Large intestine (tissue), 3 donors: ENCODE measurements around the gene RASAL1. TPM values are rescaled to one million over a fixed set of nuclear protein-coding genes. Genes with fewer than 3 reads are reported as not detected.

ENCODE experiments used
- DNase-seq, 2 donors: peaks; one replicate each; pipeline versions ENCODE4 v3.0.0 to v3.0.0-alpha.2; 2013
- H3K27ac ChIP-seq: one replicate; pipeline ENCODE4 v1.5.1; 2013; ENCODE audit warnings: low read length
- H3K27me3 ChIP-seq: 2 replicates; pipeline ENCODE4 v1.6.1; 2013; ENCODE audit warnings: low read length; ENCODE audit not compliant: control insufficient read depth, insufficient read depth
- H3K36me3 ChIP-seq: 2 replicates; pipeline ENCODE4 v1.6.1; 2013; ENCODE audit warnings: low read length; ENCODE audit not compliant: control insufficient read depth, insufficient read depth
- H3K4me1 ChIP-seq: one replicate; pipeline ENCODE4 v1.6.1; 2013; ENCODE audit warnings: low read length; ENCODE audit not compliant: control insufficient read depth, insufficient read depth
- H3K4me3 ChIP-seq: one replicate; pipeline ENCODE4 v1.5.1; 2013; ENCODE audit warnings: low read length
- H3K9me3 ChIP-seq: one replicate; pipeline ENCODE4 v1.6.1; 2013; ENCODE audit warnings: mild to moderate bottlenecking, low read depth, low read length, moderate library complexity; ENCODE audit not compliant: control insufficient read depth
- WGBS: methylation state at CpG from one replicate; pipeline ENCODE4 v1.1.5; 2013; ENCODE audit warnings: low lambda C conversion rate; ENCODE audit not compliant: insufficient coverage; 5-methylcytosine and 5-hydroxymethylcytosine counted together
- polyA plus RNA-seq: library from polyadenylated mRNA; unstranded; fragments of 120-200 nt; gene quantifications from one replicate; pipeline ENCODE4 v1.2.1, GENCODE V29; 2013

The RASAL1 gene
- polyA plus RNA-seq, 1 donor, result 0.69 TPM

GRCh38 chr12:113161415-113162016, 26.0 kb upstream of the RASAL1 start:
- peaks cover 80% of the 10 kb centered on the region for H3K36me3 ChIP-seq
- no CpG with 5 or more reads among the region's 26 CpGs for WGBS
- no peaks in the 10 kb centered on the region for H3K9me3 ChIP-seq
- no peaks in the 10 kb centered on the region for H3K4me1 ChIP-seq
- no peak for DNase-seq
- no peak overlapping the region for H3K27ac ChIP-seq
- H3K4me3 ChIP-seq, result no peak overlapping the region
- H3K27me3 ChIP-seq, result no peaks in the 10 kb centered on the region

- H3K27me3 ChIP-seq, result peaks cover 11% of the 10 kb centered on the region
- no peaks in the 10 kb centered on the region for H3K9me3 ChIP-seq
- no peaks in the 10 kb centered on the region for H3K4me1 ChIP-seq
- no CpG with 5 or more reads among the region's 7 CpGs for WGBS
- H3K27ac ChIP-seq, result no peak overlapping the region
- peaks cover 66% of the 10 kb centered on the region for H3K36me3 ChIP-seq
- H3K4me3 ChIP-seq, result no peak overlapping the region
- DNase-seq, result no peak
These were observed 24.4 kb upstream of the RASAL1 start for GRCh38 chr12:113159937-113160336.

- no peaks in the 10 kb centered on the region for H3K4me1 ChIP-seq
- no peak for DNase-seq
- no CpG with 5 or more reads among the region's 26 CpGs for WGBS
- H3K9me3 ChIP-seq, result no peaks in the 10 kb centered on the region
- H3K36me3 ChIP-seq, result peaks cover 60% of the 10 kb centered on the region
- H3K27me3 ChIP-seq, result peaks cover 24% of the 10 kb centered on the region
- H3K27ac ChIP-seq, result no peak overlapping the region
- no peak overlapping the region for H3K4me3 ChIP-seq
These were observed 23.1 kb upstream of the RASAL1 start for GRCh38 chr12:113158439-113159203.

- no peak overlapping the region for H3K4me3 ChIP-seq
- H3K9me3 ChIP-seq, result no peaks in the 10 kb centered on the region
- peaks cover 47% of the 10 kb centered on the region for H3K36me3 ChIP-seq
- DNase-seq, result no peak
- WGBS, result 100% methylated on average over 1 of the region's 12 CpGs
- H3K27ac ChIP-seq, result no peak overlapping the region
- H3K4me1 ChIP-seq, result no peaks in the 10 kb centered on the region
- peaks cover 37% of the 10 kb centered on the region for H3K27me3 ChIP-seq
These were observed 21.8 kb upstream of the RASAL1 start for GRCh38 chr12:113157218-113157859.

- H3K4me1 ChIP-seq, result no peaks in the 10 kb centered on the region
- H3K36me3 ChIP-seq, result peaks cover 32% of the 10 kb centered on the region
- no CpG with 5 or more reads among the region's 7 CpGs for WGBS
- H3K4me3 ChIP-seq, result no peak overlapping the region
- peaks cover 52% of the 10 kb centered on the region for H3K27me3 ChIP-seq
- no peaks in the 10 kb centered on the region for H3K9me3 ChIP-seq
- H3K27ac ChIP-seq, result no peak overlapping the region
- DNase-seq, result no peak
These were observed 20.1 kb upstream of the RASAL1 start for GRCh38 chr12:113155646-113156045.

- H3K36me3 ChIP-seq, result peaks cover 26% of the 10 kb centered on the region
- no peaks in the 10 kb centered on the region for H3K9me3 ChIP-seq
- no peaks in the 10 kb centered on the region for H3K4me1 ChIP-seq
- no peak overlapping the region for H3K4me3 ChIP-seq
- H3K27ac ChIP-seq, result no peak overlapping the region
- peaks cover 57% of the 10 kb centered on the region for H3K27me3 ChIP-seq
- DNase-seq, result no peak
- WGBS, result no CpG with 5 or more reads among the region's 12 CpGs
These were observed 19.5 kb upstream of the RASAL1 start for GRCh38 chr12:113155060-113155459.

- H3K27ac ChIP-seq, result no peak overlapping the region
- H3K4me3 ChIP-seq, result no peak overlapping the region
- no CpG with 5 or more reads among the region's 51 CpGs for WGBS
- H3K4me1 ChIP-seq, result peaks cover 3% of the 10 kb centered on the region
- peaks cover 20% of the 10 kb centered on the region for H3K36me3 ChIP-seq
- no peak for DNase-seq
- H3K27me3 ChIP-seq, result peaks cover 63% of the 10 kb centered on the region
- no peaks in the 10 kb centered on the region for H3K9me3 ChIP-seq
These were observed 18.9 kb upstream of the RASAL1 start for GRCh38 chr12:113154351-113154973.

GRCh38 chr12:113152835-113153814, 17.6 kb upstream of the RASAL1 start:
- 0% methylated on average over 5 of the region's 70 CpGs for WGBS
- peak; percentile 58 to 66 for DNase-seq
- Histone ChIP-seq H3K4me1 (peaks cover 5% of the 10 kb centered on the region), H3K27ac (no peak overlapping the region), H3K27me3 (peaks cover 66% of the 10 kb centered on the region), H3K9me3 (no peaks in the 10 kb centered on the region), H3K4me3 (peak overlapping the region; percentile 4), H3K36me3 (peaks cover 9% of the 10 kb centered on the region)

GRCh38 chr12:113152196-113152834, 16.8 kb upstream of the RASAL1 start:
- peaks cover 66% of the 10 kb centered on the region for H3K27me3 ChIP-seq
- peaks cover under 1% of the 10 kb centered on the region for H3K36me3 ChIP-seq
- no peak overlapping the region for H3K4me3 ChIP-seq
- no peak for DNase-seq
- H3K27ac ChIP-seq, result no peak overlapping the region
- WGBS, result no CpG with 5 or more reads among the region's 9 CpGs
- H3K9me3 ChIP-seq, result no peaks in the 10 kb centered on the region
- peaks cover 5% of the 10 kb centered on the region for H3K4me1 ChIP-seq
